H1 (cell line): ENCODE data around the gene MED12L. TPM values are rescaled to one million over a fixed set of nuclear protein-coding genes. Genes with fewer than 3 reads are reported as not detected.

Experiments
- CTCF ChIA-PET: fragments of 300-600 bp; sonication (Branson Sonifier 250); formaldehyde crosslinking; loops from one replicate; lab custom pipeline; 2021; ENCODE audit not compliant: partially characterized antibody; lab: Charles Lee
- POLR2A ChIA-PET: fragments of 300-600 bp; sonication (Branson Sonifier 250); formaldehyde crosslinking; loops from one replicate; lab custom pipeline; 2021; ENCODE audit warnings: inconsistent platforms; ENCODE audit not compliant: partially characterized antibody; lab: Charles Lee
- DNase-seq, 2 experiments: peaks; one replicate each; pipeline versions ENCODE4 v3.0.0 to v3.0.0-alpha.2; 2010 to 2022; ENCODE audit warnings: low spot score in 2 of 2, low read depth in 1 of 2, mixed read lengths in 1 of 2
- FAIRE-seq: peaks from 2 replicates; lab custom pipeline; 2011; peaks lifted over from hg19 to GRCh38; lab: Jason Lieb, UNC
- H2AFZ ChIP-seq: 2 replicates; pipeline ENCODE4 v1.8.1; 2012; ENCODE audit warnings: low read length, inconsistent platforms
- H2AK5ac ChIP-seq: 2 replicates; pipeline ENCODE4 v1.6.1; 2013; ENCODE audit warnings: low read depth, low read length
- H2BK120ac ChIP-seq: replicated peaks from 2 replicates; pipeline ENCODE3; 2013; ENCODE audit warnings: low read depth, low read length, inconsistent platforms
- H2BK12ac ChIP-seq: 2 replicates; pipeline ENCODE4 v1.6.1; 2013; ENCODE audit warnings: low read depth, low read length
- H2BK15ac ChIP-seq: 2 replicates; pipeline ENCODE4 v1.6.1; 2013; ENCODE audit warnings: low read length
- H2BK20ac ChIP-seq: 2 replicates; pipeline ENCODE4 v1.6.1; 2013; ENCODE audit warnings: low read length
- H2BK5ac ChIP-seq: 2 replicates; pipeline ENCODE4 v1.6.1; 2013; ENCODE audit warnings: low read depth, low read length
- H3K14ac ChIP-seq: 2 replicates; pipeline ENCODE4 v1.6.1; 2013; ENCODE audit warnings: inconsistent platforms; ENCODE audit not compliant: insufficient read length
- H3K18ac ChIP-seq: 2 replicates; pipeline ENCODE4 v1.6.1; 2013; ENCODE audit warnings: low read length; ENCODE audit errors: extremely low read depth
- H3K23ac ChIP-seq: 2 replicates; pipeline ENCODE4 v1.6.1; 2013; ENCODE audit warnings: inconsistent platforms; ENCODE audit not compliant: insufficient read length
- H3K23me2 ChIP-seq: 2 replicates; pipeline ENCODE4 v1.6.1; 2013; ENCODE audit warnings: low read depth, low read length
- H3K27ac ChIP-seq: 2 replicates; pipeline ENCODE4 v1.6.1; 2011; ENCODE audit warnings: low read depth, low read length, inconsistent platforms
- H3K27me3 ChIP-seq, 4 experiments: replicated peaks in 1 of 4; 1 replicate in 1 of 4; 2 replicates in 3 of 4; pipeline versions ENCODE4 v1.6.1 to v1.8.1; 2011 to 2013; ENCODE audit warnings: low read length in 3 of 4, mild to moderate bottlenecking in 3 of 4, inconsistent platforms in 2 of 4, mixed read lengths in 2 of 4, moderate library complexity in 1 of 4; ENCODE audit not compliant: control insufficient read depth in 3 of 4, insufficient read depth in 3 of 4; ENCODE audit errors: extremely low read depth in 1 of 4
- H3K36me3 ChIP-seq, 4 experiments: 2 replicates each; pipeline versions ENCODE4 v1.6.1 to v1.8.1; 2011 to 2013; ENCODE audit warnings: mild to moderate bottlenecking in 4 of 4, low read length in 3 of 4, moderate library complexity in 2 of 4, control low read depth in 1 of 4, inconsistent platforms in 1 of 4; ENCODE audit not compliant: insufficient read depth in 4 of 4, control insufficient read depth in 2 of 4
- H3K4ac ChIP-seq: replicated peaks from 2 replicates; pipeline ENCODE3; 2013; ENCODE audit warnings: low read length, low read depth, mixed read lengths, inconsistent platforms; ENCODE audit not compliant: insufficient read length
- H3K4me1 ChIP-seq, 4 experiments: replicated peaks in 1 of 4; 1 replicate in 1 of 4; 2 replicates in 3 of 4; pipeline versions ENCODE4 v1.6.1 to v1.8.1; 2011 to 2013; ENCODE audit warnings: low read length in 3 of 4, inconsistent platforms in 2 of 4, mixed read lengths in 1 of 4; ENCODE audit not compliant: insufficient read depth in 4 of 4, control insufficient read depth in 3 of 4
- H3K4me2 ChIP-seq, 2 experiments: 2 replicates each; pipeline versions ENCODE4 v1.6.1 to v1.8.1; 2011 to 2013; ENCODE audit warnings: low read depth in 2 of 2, low read length in 2 of 2, control low read depth in 1 of 2, inconsistent platforms in 1 of 2, mild to moderate bottlenecking in 1 of 2; ENCODE audit not compliant: insufficient read depth in 1 of 2
- H3K4me3 ChIP-seq, 4 experiments: fragments of 200-600, 300-600 bp in 1 of 4; sonication (generic), shearing (Covaris generic), sonication (Bioruptor Twin) in 1 of 4; 2 replicates each; pipeline versions ENCODE4 v1.5.1 to v1.8.1; 2011 to 2016; ENCODE audit warnings: low read length in 4 of 4, low read depth in 3 of 4, control low read depth in 2 of 4, inconsistent platforms in 2 of 4, mild to moderate bottlenecking in 2 of 4, mixed read lengths in 1 of 4, moderate library complexity in 1 of 4; ENCODE audit not compliant: insufficient read depth in 2 of 4; ENCODE audit errors: extremely low read depth in 1 of 4
- H3K56ac ChIP-seq: replicated peaks from 2 replicates; pipeline ENCODE3; 2013; ENCODE audit warnings: low read depth, mild to moderate bottlenecking, mixed read lengths, low read length, inconsistent platforms; ENCODE audit not compliant: insufficient read length
- H3K79me1 ChIP-seq: 2 replicates; pipeline ENCODE4 v1.6.1; 2013; ENCODE audit warnings: low read depth, low read length, control low read depth
- H3K79me2 ChIP-seq, 2 experiments: 2 replicates each; pipeline versions ENCODE4 v1.6.1 to v1.8.1; 2012 to 2013; ENCODE audit warnings: low read length in 2 of 2, mild to moderate bottlenecking in 2 of 2, inconsistent platforms in 1 of 2; ENCODE audit not compliant: insufficient read depth in 2 of 2, control insufficient read depth in 1 of 2
- H3K9ac ChIP-seq, 4 experiments: replicated peaks in 1 of 4; 1 replicate in 1 of 4; 2 replicates in 3 of 4; pipeline versions ENCODE4 v1.6.1 to v1.8.1; 2011 to 2013; ENCODE audit warnings: low read depth in 3 of 4, low read length in 3 of 4, control low read depth in 2 of 4, mild to moderate bottlenecking in 2 of 4, moderate library complexity in 2 of 4, inconsistent platforms in 1 of 4; ENCODE audit errors: extremely low read depth in 1 of 4
- H3K9me3 ChIP-seq, 2 experiments: 2 replicates each; pipeline versions ENCODE4 v1.6.1 to v1.8.1; 2012 to 2013; ENCODE audit warnings: mild to moderate bottlenecking in 2 of 2, moderate library complexity in 2 of 2, control low read depth in 1 of 2, inconsistent platforms in 1 of 2, low read depth in 1 of 2, low read length in 1 of 2, mixed read lengths in 1 of 2; ENCODE audit not compliant: insufficient read depth in 2 of 2
- H4K20me1 ChIP-seq, 2 experiments: replicated peaks in 1 of 2; 2 replicates each; pipeline versions ENCODE3 to v1.8.1; 2011 to 2013; ENCODE audit warnings: inconsistent platforms in 2 of 2, low read length in 2 of 2, mild to moderate bottlenecking in 1 of 2; ENCODE audit not compliant: insufficient read depth in 2 of 2, control insufficient read depth in 1 of 2
- H4K5ac ChIP-seq: 2 replicates; pipeline ENCODE4 v1.6.1; 2013; ENCODE audit warnings: low read length, low read depth, mixed read lengths, inconsistent platforms; ENCODE audit not compliant: insufficient read length
- H4K8ac ChIP-seq: 2 replicates; pipeline ENCODE4 v1.8.0; 2013; ENCODE audit warnings: mild to moderate bottlenecking, moderate library complexity, low read length, inconsistent platforms; ENCODE audit not compliant: insufficient read depth; ENCODE audit errors: extremely low read depth
- H4K91ac ChIP-seq: replicated peaks from 2 replicates; pipeline ENCODE3; 2013; ENCODE audit warnings: low read length, mixed read lengths, inconsistent platforms; ENCODE audit not compliant: insufficient read length
- CEBPB ChIP-seq: IDR thresholded peaks from 2 replicates; pipeline ENCODE4 v1.6.1; 2012; ENCODE audit warnings: low read depth, low read length
- CTBP2 ChIP-seq: IDR thresholded peaks from 2 replicates; pipeline ENCODE4 v1.7.0; 2011; ENCODE audit warnings: borderline replicate concordance, mild to moderate bottlenecking, moderate library complexity, mixed read lengths, low read length; ENCODE audit not compliant: insufficient read depth, insufficient read length
- NANOG ChIP-seq: IDR thresholded peaks from 2 replicates; pipeline ENCODE4 v1.6.1; 2011; ENCODE audit warnings: low read length, low read depth, mild to moderate bottlenecking, inconsistent platforms; ENCODE audit not compliant: insufficient read depth, poor library complexity, severe bottlenecking
- RXRA ChIP-seq: IDR thresholded peaks from 2 replicates; pipeline ENCODE4 v1.6.1; 2011; ENCODE audit warnings: low read depth, mild to moderate bottlenecking, low read length, moderate library complexity; ENCODE audit not compliant: insufficient read depth
- TCF12 ChIP-seq: IDR thresholded peaks from 2 replicates; pipeline ENCODE4 v1.6.1; 2011; ENCODE audit warnings: low read depth, mild to moderate bottlenecking, low read length
- YY1 ChIP-seq: IDR thresholded peaks from 2 replicates; pipeline ENCODE4 v1.6.1; 2011; ENCODE audit warnings: low read depth, mild to moderate bottlenecking, low read length
- WGBS, 2 experiments: shearing (Covaris generic) in 1 of 2; methylation state at CpG; one replicate each; pipeline versions ENCODE4 v1.1.6 to v1.1.7; 2013 to 2015; ENCODE audit warnings: low lambda C conversion rate in 2 of 2, mixed read lengths in 2 of 2, inconsistent platforms in 1 of 2, low coverage in 1 of 2, missing lambda C conversion rate in 1 of 2; ENCODE audit not compliant: insufficient replicate concordance in 2 of 2, insufficient coverage in 1 of 2, insufficient read length in 1 of 2; ENCODE audit errors: extremely low coverage in 1 of 2, missing lambda C conversion rate in 1 of 2; 5-methylcytosine and 5-hydroxymethylcytosine counted together
- polyA plus RNA-seq, 7 experiments: library from polyadenylated mRNA; depleted of rRNA in 3 of 7; stranded (reverse) in 5 of 7; unstranded in 2 of 7; fragments of >200 nt in 5 of 7; fragments of 200-250 nt in 2 of 7; gene quantifications; 1 replicate in 5 of 7; 2 replicates in 1 of 7; 4 replicates in 1 of 7; pipeline versions ENCODE4 v1.2.1 to v1.2.3, GENCODE V29; 2011 to 2013; ENCODE audit warnings: missing spikeins in 2 of 7, mixed read lengths in 2 of 7
- total RNA-seq: library from RNA; stranded (reverse); fragmentation: NEBNext Ultra II Directional; extraction: Animal tissue kit (Norgen Biotek cat#: 25700); gene quantifications from 2 replicates; pipeline ENCODE4 v1.2.1, GENCODE V29; 2021

The MED12L gene
- total and polyA plus RNA-seq, 2 of the 8 experiments (the other 6 are each of a cell fraction or from before 2014, with no cell fraction given) = 3.6 to 26.2 TPM

DNA sequence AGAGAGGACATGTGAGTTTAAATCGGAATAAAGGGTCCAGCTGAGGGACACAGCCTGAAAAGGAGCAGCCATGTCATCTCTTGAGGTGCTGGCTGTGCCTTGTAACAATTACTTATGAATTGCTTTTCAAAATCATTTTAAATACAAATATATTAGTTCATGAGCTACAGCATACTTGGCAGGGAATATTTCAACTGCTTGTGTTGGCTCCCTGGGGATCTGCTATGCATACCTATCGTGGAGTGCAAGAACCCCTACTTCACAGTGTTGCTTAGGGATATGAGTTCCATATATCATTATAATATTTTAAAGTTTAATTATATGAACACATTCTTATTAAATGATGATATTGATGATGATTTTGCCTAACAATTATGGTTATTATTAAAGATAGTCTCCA, 212.0 kb downstream of the MED12L start:
- no peak overlapping the region for H3K4me3 ChIP-seq
- H4K5ac ChIP-seq = no peak overlapping the region
- no peak overlapping the region for H3K56ac ChIP-seq
- no peak overlapping the region for H4K91ac ChIP-seq
- no peak overlapping the region for H2AFZ ChIP-seq
- H3K23ac ChIP-seq = no peak overlapping the region
- H2BK12ac ChIP-seq = no peak overlapping the region
- H2BK20ac ChIP-seq = no peak overlapping the region
- H3K27ac ChIP-seq = no peak overlapping the region
- no peak overlapping the region for H2BK120ac ChIP-seq
- no peaks in the 10 kb centered on the region for H4K20me1 ChIP-seq
- no peak overlapping the region for H3K18ac ChIP-seq
- H3K23me2 ChIP-seq = no peaks in the 10 kb centered on the region
- H4K8ac ChIP-seq = no peak overlapping the region
- H3K4me1 ChIP-seq = peaks cover 0 to 5% (median 0%) of the 10 kb centered on the region in 4 experiments; a peak in 1 of 7 replicates
- no peak overlapping the region for H3K14ac ChIP-seq
- WGBS, 2 experiments = 49% methylated on average over 2 of the region's 2 CpGs; no CpG with 5 or more reads in 1 of the 2 experiments
- no peak overlapping the region for H2BK15ac ChIP-seq
- no peak overlapping the region for H3K4me2 ChIP-seq
- no peak overlapping the region for H2BK5ac ChIP-seq
- H3K79me2 ChIP-seq = no peaks in the 10 kb centered on the region
- CTCF ChIA-PET = interaction anchor here (1.0 to 2.2 kb wide), 2 partner anchors 11 to 29 kb away, joined by 4 to 5 read pairs; no protein-coding TSS in a partner anchor
- H3K9me3 ChIP-seq = no peaks in the 10 kb centered on the region
- DNase-seq (no peak), FAIRE-seq (no peak)
- H3K4ac ChIP-seq = no peak overlapping the region
- H3K79me1 ChIP-seq = no peaks in the 10 kb centered on the region
- no peaks in the 10 kb centered on the region for H3K27me3 ChIP-seq
- H2AK5ac ChIP-seq = no peak overlapping the region
- no peak overlapping the region for H3K9ac ChIP-seq
- H3K36me3 ChIP-seq = no peaks in the 10 kb centered on the region
- POLR2A ChIA-PET = no interaction called here
- TF ChIP-seq NANOG = no peak
- no peak for TF ChIP-seq RXRA
- no peak for TF ChIP-seq CTBP2
- no peak for TF ChIP-seq TCF12
- TF ChIP-seq CEBPB = no peak
- TF ChIP-seq YY1 = no peak
